PC-3 (cell line): ENCODE results near the gene E2F1.

Source experiments
- CTCF ChIP-seq: fragments of 300-600 bp; sonication (generic); conservative IDR thresholded peaks from 2 replicates; pipeline ENCODE4 v1.5.1; 2017; ENCODE audit warnings: antibody characterized with exemption, low read depth, mild to moderate bottlenecking, low read length
- EZH2 ChIP-seq: fragments of 300-600 bp; sonication (generic); IDR thresholded peaks from one replicate; pipeline ENCODE4 v1.6.1; 2017; ENCODE audit warnings: antibody characterized with exemption, mild to moderate bottlenecking, low read length; ENCODE audit not compliant: unreplicated experiment

DNA sequence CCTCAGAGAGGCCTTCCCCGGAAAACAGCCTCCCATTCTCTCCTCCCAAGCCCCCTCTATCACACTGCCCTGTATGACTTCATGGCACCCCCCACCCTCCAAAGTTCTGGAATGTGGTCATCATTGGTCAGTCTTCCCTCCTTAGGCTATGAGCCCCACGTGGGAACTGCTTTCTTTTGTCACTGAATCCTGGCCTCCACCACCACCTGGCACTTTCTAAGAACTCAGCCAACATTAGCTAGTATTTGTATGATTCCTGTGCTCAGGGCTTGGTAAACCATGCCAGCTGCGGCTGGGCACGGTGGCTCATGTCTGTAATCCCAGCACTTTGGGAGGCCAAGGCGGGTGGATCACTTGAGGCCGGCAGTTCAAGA lies 8.4 kb upstream of the E2F1 start:
- TF ChIP-seq CTCF = no peak
- no peak for TF ChIP-seq EZH2
